Aorta (tissue), 5 donors: ENCODE results near the gene PDK2. TPM values are rescaled to one million over a fixed set of nuclear protein-coding genes. Genes with fewer than 3 reads are reported as not detected.

ENCODE experiments used
- ATAC-seq: fragments of 200-7000 bp; cut with Tn5 transposase; one replicate; pipeline ENCODE4 v1.9.1; 2022; ENCODE audit warnings: moderate library complexity; ENCODE audit not compliant: low FRiP score
- DNase-seq, 2 donors: peaks; one replicate each; pipeline ENCODE4 v3.0.0-alpha.2; 2020
- H3K27ac ChIP-seq, 2 donors: one replicate each; pipeline ENCODE4 v1.5.1; 2013; ENCODE audit warnings: low read length in 2 of 2, mild to moderate bottlenecking in 2 of 2, moderate library complexity in 2 of 2, control low read depth in 1 of 2, inconsistent platforms in 1 of 2, low read depth in 1 of 2
- H3K27me3 ChIP-seq, 2 donors: one replicate each; pipeline ENCODE4 v1.6.1; 2013; ENCODE audit warnings: control low read depth in 1 of 2, low read length in 1 of 2, mild to moderate bottlenecking in 1 of 2, moderate library complexity in 1 of 2; ENCODE audit not compliant: insufficient read depth in 2 of 2, control insufficient read depth in 1 of 2
- H3K36me3 ChIP-seq, 2 donors: one replicate each; pipeline ENCODE4 v1.6.1; 2013; ENCODE audit warnings: control low read depth in 1 of 2, low read length in 1 of 2, mild to moderate bottlenecking in 1 of 2; ENCODE audit not compliant: insufficient read depth in 2 of 2, control insufficient read depth in 1 of 2
- H3K4me1 ChIP-seq, 2 donors: one replicate each; pipeline ENCODE4 v1.6.1; 2013; ENCODE audit warnings: low read length in 2 of 2, control low read depth in 1 of 2, mild to moderate bottlenecking in 1 of 2, moderate library complexity in 1 of 2; ENCODE audit not compliant: insufficient read depth in 2 of 2, control insufficient read depth in 1 of 2
- H3K4me3 ChIP-seq, 2 donors: one replicate each; pipeline ENCODE4 v1.5.1; 2013; ENCODE audit warnings: low read length in 2 of 2, control low read depth in 1 of 2, mild to moderate bottlenecking in 1 of 2
- H3K9me3 ChIP-seq: one replicate; pipeline ENCODE4 v1.6.1; 2013; ENCODE audit warnings: mild to moderate bottlenecking, low read length; ENCODE audit not compliant: control insufficient read depth
- WGBS, 2 donors: extraction: QIAGEN DNeasy Blood & Tissue Kit; methylation state at CpG; one replicate each; pipeline ENCODE4 v1.1.7; 2013; 5-methylcytosine and 5-hydroxymethylcytosine counted together
- intact Hi-C, 2 donors: fragments of 100-400 bp; cut with DNase I; formaldehyde crosslinking; loops; one replicate each; pipeline versions ENCODE4 v1.14.2 to v1.15.0; 2022
- polyA plus RNA-seq, 2 donors: library from polyadenylated mRNA; stranded (reverse); fragments of 200-250 nt; gene quantifications; one replicate each; pipeline ENCODE4 v1.2.3, GENCODE V29; 2013
- total RNA-seq, 2 donors: library from RNA; stranded (reverse); fragmentation: NEBNext Ultra II Directional; extraction: Animal tissue kit (Norgen Biotek cat#: 25700); gene quantifications; one replicate each; pipeline ENCODE4 v1.2.1, GENCODE V29; 2021
- donor health status: healthy with polysubstance abuse.
- donor health status: Bipolar disorder and iron deficiency.
- donor health status: DM: no; HTN: no; CAD: no.
- donor health status: DM: no; HTN: no; CAD: no.
- donor health status: DM: yes; HTN: yes; CAD: no.

PDK2 gene
- total and polyA plus RNA-seq, 4 donors = 15.0 to 45.8 (median 41.1) TPM

- Histone ChIP-seq H3K4me1 (peaks cover 0 to 2% of the 10 kb centered on the region in 2 donors), H3K9me3 (no peaks in the 10 kb centered on the region), H3K4me3 (no peak overlapping the region), H3K27me3 (no peaks in the 10 kb centered on the region), H3K36me3 (peaks cover 0 to 3% of the 10 kb centered on the region in 2 donors), H3K27ac (peak overlapping the region; percentile 80 to 92)
- WGBS, 2 donors = 10 to 12% methylated on average over 16 of the region's 16 CpGs
- DNase-seq (no peak), ATAC-seq (no peak)
- intact Hi-C loops = loop anchor here in 1 of 2 donors (1.0 kb wide), 1 partner anchor 14 kb away; no protein-coding TSS in a partner anchor
Observed at GRCh38 chr17:50133769-50134099, 38.6 kb downstream of the PDK2 start.

DNA sequence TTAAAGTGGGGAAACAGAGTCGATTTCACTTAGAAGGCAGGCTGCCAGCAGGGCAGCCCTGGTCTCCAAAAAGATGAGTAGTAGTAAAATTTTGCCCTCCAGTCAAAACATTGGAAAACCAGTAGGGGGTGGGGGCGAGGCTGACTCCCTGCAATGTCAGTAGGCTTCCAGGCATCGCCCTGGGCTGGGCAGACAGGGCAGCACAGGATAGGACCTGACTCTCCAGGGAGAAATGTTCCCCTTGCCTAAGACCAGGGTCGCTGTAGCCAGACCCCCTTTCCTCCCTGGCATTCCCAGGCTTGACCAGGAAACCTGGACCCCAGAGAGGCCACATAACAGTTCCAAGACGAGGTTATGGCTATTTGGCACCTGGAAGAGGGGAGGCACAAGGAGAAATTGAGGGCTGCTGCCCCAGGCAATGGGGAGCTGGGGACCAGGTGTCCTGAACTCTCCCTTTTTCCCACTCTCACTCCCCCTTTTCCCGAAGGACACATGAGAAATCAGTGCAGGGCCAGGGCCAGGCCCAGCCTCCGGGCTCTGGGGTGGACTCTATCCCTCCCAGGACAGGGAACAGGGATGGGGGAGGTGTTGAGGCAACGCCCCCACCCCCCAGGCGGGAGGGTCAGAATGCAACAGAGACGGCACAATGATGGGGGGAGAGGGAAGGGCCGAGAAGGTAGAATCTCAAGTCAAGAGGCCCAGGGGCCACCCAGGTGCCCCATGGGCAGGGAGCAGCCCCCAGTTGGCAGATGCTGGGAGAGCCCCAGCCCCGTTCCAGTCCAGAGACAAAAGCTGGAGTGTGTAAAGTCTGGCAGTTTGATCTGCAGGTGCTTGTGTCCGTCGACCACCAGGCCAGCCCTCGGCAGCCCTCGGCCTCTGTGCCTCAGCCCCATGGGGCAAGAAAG, 39.3 kb downstream of the PDK2 start:
- Histone ChIP-seq H3K27ac (peak overlapping the region in 1 of 2 donors; percentile 20), H3K36me3 (peaks cover 4 to 5% of the 10 kb centered on the region in 2 donors), H3K4me1 (peaks cover 0 to 2% of the 10 kb centered on the region in 2 donors), H3K27me3 (no peaks in the 10 kb centered on the region), H3K4me3 (no peak overlapping the region), H3K9me3 (no peaks in the 10 kb centered on the region)
- 50 to 51% methylated on average over 16 of the region's 16 CpGs for WGBS, 2 donors
- intact Hi-C loops = no loop called here
- ATAC-seq (no peak), DNase-seq (no peak)

- H3K36me3 ChIP-seq = peaks cover 5% of the 10 kb centered on the region in 2 donors
- intact Hi-C loops = no loop called here
Observed at GRCh38 chr17:50135316-50136095, 40.4 kb downstream of the PDK2 start.

GRCh38 chr17:50136096-50136687, 41.0 kb downstream of the PDK2 start:
- WGBS, 2 donors = 92 to 93% methylated on average over 11 of the region's 11 CpGs
- no peaks in the 10 kb centered on the region for H3K9me3 ChIP-seq
- no peak overlapping the region for H3K27ac ChIP-seq
- no peak for DNase-seq
- intact Hi-C loops = no loop called here
- H3K4me3 ChIP-seq = no peak overlapping the region
- peaks cover 5% of the 10 kb centered on the region in 2 donors for H3K36me3 ChIP-seq
- no peaks in the 10 kb centered on the region for H3K27me3 ChIP-seq
- peaks cover 0 to 2% of the 10 kb centered on the region in 2 donors for H3K4me1 ChIP-seq
- no peak for ATAC-seq

More at GRCh38 chr17:50135316-50136095, 40.4 kb downstream of the PDK2 start:
- Histone ChIP-seq H3K4me1 (peaks cover 0 to 2% of the 10 kb centered on the region in 2 donors), H3K4me3 (no peak overlapping the region), H3K27me3 (no peaks in the 10 kb centered on the region), H3K9me3 (no peaks in the 10 kb centered on the region), H3K27ac (no peak overlapping the region)
- ATAC-seq = no peak
- 77 to 86% methylated on average over 11 to 16 of the region's 16 CpGs for WGBS, 2 donors
- DNase-seq = no peak

DNA sequence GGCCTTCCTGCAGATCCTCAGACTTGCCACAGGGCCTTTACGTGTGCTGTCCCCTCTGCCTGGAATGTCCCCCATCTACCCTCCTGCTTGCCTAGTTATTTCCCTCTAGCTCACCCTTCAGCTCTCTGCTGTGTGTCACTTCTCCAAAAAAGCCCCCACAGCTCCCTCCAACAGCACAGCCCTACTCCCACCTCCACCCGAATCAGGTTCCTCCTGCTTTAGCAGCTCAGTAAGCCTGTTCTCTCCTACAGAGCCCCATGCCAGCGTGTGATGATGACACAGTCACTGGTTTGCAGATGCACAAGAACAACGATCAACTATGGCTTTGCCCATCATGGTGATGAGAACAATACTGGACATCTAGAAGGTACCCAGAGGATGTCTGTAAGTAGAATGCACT, 41.9 kb downstream of the PDK2 start:
- Histone ChIP-seq H3K4me1 (peaks cover 0 to 2% of the 10 kb centered on the region in 2 donors), H3K36me3 (peaks cover 5% of the 10 kb centered on the region in 2 donors), H3K4me3 (no peak overlapping the region), H3K27ac (no peak overlapping the region), H3K27me3 (no peaks in the 10 kb centered on the region), H3K9me3 (no peaks in the 10 kb centered on the region)
- intact Hi-C loops = no loop called here
- 84 to 88% methylated on average over 4 of the region's 4 CpGs for WGBS, 2 donors
- no peak for ATAC-seq
- no peak for DNase-seq

DNA sequence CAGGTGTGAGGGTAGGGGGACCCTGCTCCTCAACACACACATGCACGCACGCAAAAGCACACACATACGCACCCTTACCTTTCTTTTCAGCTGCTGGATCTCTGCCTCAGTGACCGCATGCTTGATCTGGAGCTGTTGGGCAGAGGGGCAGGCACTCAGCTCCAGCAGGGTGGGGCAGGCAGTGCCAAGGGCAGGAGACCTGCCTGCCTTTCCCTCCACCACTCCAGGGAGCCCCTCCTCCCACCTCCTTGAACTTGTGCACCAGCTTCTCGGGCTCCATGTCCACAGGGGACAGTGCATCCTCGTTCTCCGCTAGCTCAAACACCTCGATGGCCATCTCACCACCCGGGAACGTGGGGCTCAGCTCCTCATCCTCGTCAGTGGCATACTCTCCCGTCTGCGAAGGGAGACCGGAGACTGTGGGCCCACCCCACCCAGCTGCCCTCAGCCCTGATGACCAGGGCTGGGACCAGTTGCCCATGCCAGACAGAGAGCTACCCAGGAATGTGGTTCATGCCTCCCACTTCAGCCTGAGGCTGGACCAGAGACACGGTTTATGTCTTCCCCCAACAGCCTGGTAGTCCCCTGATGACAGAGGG, 44.1 kb downstream of the PDK2 start:
- intact Hi-C loops = no loop called here
- Histone ChIP-seq H3K36me3 (peaks cover 5% of the 10 kb centered on the region in 2 donors), H3K9me3 (no peaks in the 10 kb centered on the region), H3K27me3 (no peaks in the 10 kb centered on the region), H3K4me1 (no peaks in the 10 kb centered on the region), H3K27ac (no peak overlapping the region), H3K4me3 (no peak overlapping the region)
- ATAC-seq = no peak
- no peak for DNase-seq
- WGBS, 2 donors = 81 to 86% methylated on average over 15 of the region's 15 CpGs

GRCh38 chr17:50139950-50140885, 45.1 kb downstream of the PDK2 start:
- peaks cover 5% of the 10 kb centered on the region in 2 donors for H3K36me3 ChIP-seq
- H3K4me3 ChIP-seq = no peak overlapping the region
- peak; percentile 86 to 94 for DNase-seq
- no peaks in the 10 kb centered on the region for H3K4me1 ChIP-seq
- H3K27me3 ChIP-seq = no peaks in the 10 kb centered on the region
- intact Hi-C loops = loop anchor here in 1 of 2 donors (10.0 kb wide), 1 partner anchor 55 kb away; no protein-coding TSS in a partner anchor
- ATAC-seq = peak; percentile 91
- 38 to 45% methylated on average over 19 of the region's 19 CpGs for WGBS, 2 donors
- peak overlapping the region in 1 of 2 donors; percentile 14 for H3K27ac ChIP-seq
- H3K9me3 ChIP-seq = no peaks in the 10 kb centered on the region
